GM23338 (cell line): ENCODE data around the gene ANKRD40CL. TPM values are rescaled to one million over a fixed set of nuclear protein-coding genes. Genes with fewer than 3 reads are reported as not detected.

Experiments
- ATAC-seq: fragments of 200-7000 bp; cut with Tn5 transposase; 3 replicates; pipeline ENCODE4 v1.9.1; 2020
- DNase-seq: peaks from one replicate; pipeline ENCODE4 v3.0.0-alpha.2; 2015; ENCODE audit warnings: low spot score
- H2AFZ ChIP-seq: fragments of 200-600 bp; sonication (generic); 2 replicates; pipeline ENCODE4 v1.8.0; 2016; ENCODE audit warnings: antibody characterized with exemption, mild to moderate bottlenecking, moderate library complexity
- H3F3A ChIP-seq: fragments of 200-600 bp; sonication (generic); replicated peaks from 2 replicates; pipeline ENCODE4 v1.8.0; 2017; ENCODE audit warnings: antibody characterized with exemption, mixed run types, low read depth
- H3K27ac ChIP-seq: fragments of 200-600 bp; sonication (generic); 2 replicates; pipeline ENCODE4 v1.6.1; 2016; ENCODE audit warnings: low read depth
- H3K27me3 ChIP-seq: fragments of 200-600 bp; sonication (generic); 2 replicates; pipeline ENCODE4 v1.8.0; 2016; ENCODE audit warnings: mild to moderate bottlenecking, mixed run types, moderate library complexity; ENCODE audit not compliant: insufficient read depth
- H3K36me3 ChIP-seq: fragments of 200-600 bp; sonication (generic); 2 replicates; pipeline ENCODE4 v1.8.0; 2016; ENCODE audit warnings: mild to moderate bottlenecking; ENCODE audit not compliant: insufficient read depth
- H3K4me1 ChIP-seq: fragments of 200-600 bp; sonication (generic); 2 replicates; pipeline ENCODE4 v1.8.0; 2016; ENCODE audit warnings: mild to moderate bottlenecking, moderate library complexity; ENCODE audit not compliant: insufficient read depth
- H3K4me2 ChIP-seq: fragments of 200-600 bp; sonication (generic); 2 replicates; pipeline ENCODE4 v1.7.1; 2017; ENCODE audit warnings: mixed run types
- H3K4me3 ChIP-seq: fragments of 200-600 bp; sonication (generic); 2 replicates; pipeline ENCODE4 v1.6.1; 2016; ENCODE audit warnings: mixed run types
- H3K79me2 ChIP-seq: fragments of 200-600 bp; sonication (generic); replicated peaks from 2 replicates; pipeline ENCODE4 v1.8.0; 2017; ENCODE audit warnings: mild to moderate bottlenecking; ENCODE audit not compliant: insufficient read depth
- H3K9me2 ChIP-seq: fragments of 200-600 bp; sonication (generic); 2 replicates; pipeline ENCODE4 v1.8.0; 2017; ENCODE audit not compliant: insufficient read depth
- H4K20me1 ChIP-seq: fragments of 200-600 bp; sonication (generic); replicated peaks from 2 replicates; pipeline ENCODE4 v1.8.0; 2017; ENCODE audit warnings: mild to moderate bottlenecking; ENCODE audit not compliant: insufficient read depth
- H3K27ac Mint-ChIP-seq: 2 replicates; pipeline ENCODE4 v1.8.0; 2020; ENCODE audit warnings: inconsistent platforms, mild to moderate bottlenecking, moderate library complexity, mixed read lengths
- H3K27me3 Mint-ChIP-seq: 3 replicates; pipeline ENCODE4 v1.8.0; 2022; ENCODE audit warnings: low read depth, mild to moderate bottlenecking, moderate library complexity, mixed read lengths, inconsistent platforms; ENCODE audit not compliant: insufficient read depth, poor library complexity
- H3K36me3 Mint-ChIP-seq: 3 replicates; pipeline ENCODE4 v1.8.0; 2021; ENCODE audit warnings: low read depth, mild to moderate bottlenecking, inconsistent platforms, moderate library complexity, mixed read lengths
- H3K4me1 Mint-ChIP-seq: 3 replicates; pipeline ENCODE4 v1.8.0; 2020; ENCODE audit warnings: mild to moderate bottlenecking, inconsistent platforms, mixed read lengths
- H3K4me3 Mint-ChIP-seq: 3 replicates; pipeline ENCODE4 v1.8.0; 2021; ENCODE audit warnings: moderate library complexity, mild to moderate bottlenecking, inconsistent platforms, mixed read lengths
- H3K9me3 Mint-ChIP-seq: 3 replicates; pipeline ENCODE4 v1.8.0; 2020; ENCODE audit warnings: moderate library complexity, mild to moderate bottlenecking, inconsistent platforms, mixed read lengths
- CREB1 ChIP-seq: fragments of 250-450 bp; sonication (Bioruptor Pico); IDR thresholded peaks from 2 replicates; pipeline ENCODE4 v1.5.0; 2020; ENCODE audit warnings: low read depth, mild to moderate bottlenecking, moderate library complexity
- CTCF ChIP-seq, 2 experiments: fragments of 200-600 bp in 1 of 2; sonication (generic) in 1 of 2; conservative IDR thresholded peaks; 2 replicates each; pipeline versions ENCODE4 v1.5.1 to v1.6.1; 2016 to 2017; ENCODE audit warnings: antibody characterized with exemption in 2 of 2, low read depth in 2 of 2, mild to moderate bottlenecking in 2 of 2, moderate library complexity in 1 of 2
- ETS1 ChIP-seq: IDR thresholded peaks from 2 replicates; pipeline ENCODE4 v1.6.1; 2016; ENCODE audit warnings: antibody characterized with exemption
- EZH2 ChIP-seq: fragments of 200-600 bp; sonication (generic); IDR thresholded peaks from one replicate; pipeline ENCODE4 v1.8.0; 2017; ENCODE audit warnings: antibody characterized with exemption, mild to moderate bottlenecking, low read depth; ENCODE audit not compliant: unreplicated experiment
- EZH2phosphoT487 ChIP-seq: fragments of 200-600 bp; sonication (generic); IDR thresholded peaks from one replicate; pipeline ENCODE4 v1.8.1; 2018; ENCODE audit warnings: antibody characterized with exemption; ENCODE audit not compliant: unreplicated experiment
- JUNB ChIP-seq: IDR thresholded peaks from one replicate; pipeline ENCODE4 v1.6.1; 2016; ENCODE audit warnings: antibody characterized with exemption; ENCODE audit not compliant: unreplicated experiment
- NANOG ChIP-seq: IDR thresholded peaks from 2 replicates; pipeline ENCODE4 v1.6.1; 2016; ENCODE audit warnings: antibody characterized with exemption, borderline replicate concordance
- POLR2AphosphoS5 ChIP-seq: IDR thresholded peaks from 2 replicates; pipeline ENCODE4 v1.6.1; 2016; ENCODE audit warnings: antibody characterized with exemption, low read depth
- REST ChIP-seq: IDR thresholded peaks from one replicate; pipeline ENCODE4 v1.6.1; 2018; ENCODE audit warnings: antibody characterized with exemption; ENCODE audit not compliant: unreplicated experiment
- STAT1 ChIP-seq: IDR thresholded peaks from one replicate; pipeline ENCODE4 v1.6.1; 2016; ENCODE audit warnings: antibody characterized with exemption; ENCODE audit not compliant: unreplicated experiment
- ZNF114 ChIP-seq: fragments of 250-450 bp; sonication (Bioruptor Pico); IDR thresholded peaks from 2 replicates; pipeline ENCODE4 v1.5.0; 2020; ENCODE audit warnings: mild to moderate bottlenecking, moderate library complexity
- ZNF331 ChIP-seq: fragments of 250-450 bp; sonication (Bioruptor Pico); IDR thresholded peaks from 2 replicates; pipeline ENCODE4 v1.5.0; 2020; ENCODE audit warnings: low read depth, mild to moderate bottlenecking, moderate library complexity
- ZNF462 ChIP-seq: fragments of 250-450 bp; sonication (Bioruptor Pico); IDR thresholded peaks from 2 replicates; pipeline ENCODE4 v1.5.0; 2020; ENCODE audit warnings: mild to moderate bottlenecking, moderate library complexity
- polyA plus RNA-seq: library from polyadenylated mRNA; unstranded; fragments of >200 nt; fragmentation: Nextera tagmentation; extraction: Ambion mirVana; gene quantifications from 2 replicates; pipeline ENCODE4 v1.2.1, GENCODE V29; 2016
- total RNA-seq: library from RNA; depleted of rRNA; stranded (reverse); fragments of >200 nt; shearing (Covaris generic); gene quantifications from 2 replicates; pipeline ENCODE4 v1.2.3, GENCODE V29; 2014

The ANKRD40CL gene
- total and polyA plus RNA-seq, 2 experiments from 2014 or later: not detected

GRCh38 chr17:50758524-50758923 is 8.8 kb downstream of the ANKRD40CL start:
- no peaks in the 10 kb centered on the region; the same call in 1 of the 2 replicates for H4K20me1 ChIP-seq
- H3K4me3 Mint-ChIP-seq: no peak overlapping the region
- no peaks in the 10 kb centered on the region; the same call in 1 of the 2 replicates for H3K36me3 ChIP-seq
- H3K4me3 ChIP-seq: no peak overlapping the region
- H3K4me1 Mint-ChIP-seq: peaks cover 4% of the 10 kb centered on the region
- H3F3A ChIP-seq: peaks cover 5% of the 10 kb centered on the region; the same call in 1 of the 2 replicates
- no peak overlapping the region for H3K27ac ChIP-seq
- peaks cover 3% of the 10 kb centered on the region; the same call in 1 of the 2 replicates for H3K4me1 ChIP-seq
- DNase-seq (no peak), ATAC-seq (no peak)
- no peak for TF ChIP-seq REST
- TF ChIP-seq EZH2: no peak
- TF ChIP-seq NANOG: no peak
- TF ChIP-seq ZNF462 (CRISPR knock-in tag): no peak
- no peak for TF ChIP-seq ZNF114
- TF ChIP-seq CTCF (conservative IDR thresholded peaks at IDR 0.05; ENCODE audit: low read depth in 2 of 2): no peak
- TF ChIP-seq CREB1 (CRISPR knock-in tag): no peak
- no peak for TF ChIP-seq EZH2phosphoT487
- TF ChIP-seq STAT1: no peak
- TF ChIP-seq JUNB: no peak
- TF ChIP-seq ETS1: no peak
- TF ChIP-seq POLR2AphosphoS5: no peak
- no peak for TF ChIP-seq ZNF331 (CRISPR knock-in tag)
- H3K9me3 Mint-ChIP-seq: no peaks in the 10 kb centered on the region
- no peak overlapping the region for H3K27ac Mint-ChIP-seq
- H3K79me2 ChIP-seq: no peaks in the 10 kb centered on the region
- peaks cover 6% of the 10 kb centered on the region for H3K27me3 Mint-ChIP-seq
- H3K9me2 ChIP-seq: no peaks in the 10 kb centered on the region
- no peak overlapping the region for H2AFZ ChIP-seq
- peaks cover 4% of the 10 kb centered on the region; the same call in 2 of the 3 replicates for H3K36me3 Mint-ChIP-seq
- H3K4me2 ChIP-seq: no peak overlapping the region
- no peaks in the 10 kb centered on the region for H3K27me3 ChIP-seq
